H1 (cell line): ENCODE results near the gene LYPD6B.

Experiments used
- BACH1 ChIP-seq: IDR thresholded peaks from 2 replicates; pipeline ENCODE4 v1.6.1; 2012; ENCODE audit warnings: low read length, improper control_type of control experiment
- CTCF ChIP-seq, 3 experiments: IDR thresholded peaks; 1 replicate in 2 of 3; 2 replicates in 1 of 3; pipeline versions ENCODE4 v1.5.1 to v1.6.1; 2011; ENCODE audit warnings: low read length in 3 of 3, mild to moderate bottlenecking in 3 of 3, inconsistent platforms in 2 of 3, low read depth in 1 of 3, moderate library complexity in 1 of 3; ENCODE audit not compliant: insufficient read depth in 1 of 3; ENCODE audit errors: control extremely low read depth in 1 of 3
- EP300 ChIP-seq, 2 experiments: IDR thresholded peaks; 1 replicate in 1 of 2; 2 replicates in 1 of 2; pipeline ENCODE4 v1.6.1; 2011 to 2012; ENCODE audit warnings: low read depth in 2 of 2, low read length in 2 of 2, mild to moderate bottlenecking in 2 of 2, borderline replicate concordance in 1 of 2, inconsistent platforms in 1 of 2, moderate library complexity in 1 of 2
- GABPA ChIP-seq: IDR thresholded peaks from 2 replicates; pipeline ENCODE4 v1.6.1; 2011; ENCODE audit warnings: mild to moderate bottlenecking, low read length, moderate library complexity, borderline replicate concordance; ENCODE audit not compliant: insufficient read depth
- KDM1A ChIP-seq: fragments of 200-600, 300-600 bp; sonication (generic); IDR thresholded peaks from 2 replicates; pipeline ENCODE4 v1.7.1; 2016; ENCODE audit warnings: mild to moderate bottlenecking, low read length, borderline replicate concordance
- POLR2A ChIP-seq, 2 experiments: IDR thresholded peaks; 1 replicate in 1 of 2; 2 replicates in 1 of 2; pipeline ENCODE4 v1.6.1; 2011; ENCODE audit warnings: low read depth in 2 of 2, low read length in 2 of 2, mild to moderate bottlenecking in 2 of 2; ENCODE audit errors: control extremely low read depth in 1 of 2
- POLR2AphosphoS5 ChIP-seq: IDR thresholded peaks from 2 replicates; pipeline ENCODE4 v1.6.1; 2011; ENCODE audit warnings: low read depth, low read length
- SRF ChIP-seq: IDR thresholded peaks from 2 replicates; pipeline ENCODE4 v1.6.1; 2011; ENCODE audit warnings: mild to moderate bottlenecking, low read depth, low read length, moderate library complexity

DNA sequence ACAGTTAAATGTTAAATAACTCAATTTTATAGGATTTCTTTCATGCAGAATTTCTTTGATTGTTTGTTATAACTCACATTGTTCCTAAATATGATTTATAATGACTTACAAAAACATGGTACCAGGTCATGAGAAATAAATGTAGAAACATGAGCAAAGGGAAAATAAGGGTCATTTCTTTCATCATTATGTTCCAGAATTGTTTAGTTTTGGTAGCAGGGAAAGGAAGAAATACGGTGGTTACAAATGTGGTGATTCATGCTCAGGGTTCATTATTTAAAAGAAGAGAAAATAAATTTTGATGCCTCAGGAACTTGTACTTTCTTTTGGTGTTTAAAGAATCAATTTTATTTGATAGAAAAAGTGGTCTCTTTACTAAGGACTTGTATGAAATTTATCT lies 4.4 kb downstream of the LYPD6B start:
- TF ChIP-seq SRF (no peak), POLR2A (IDR thresholded peaks at IDR 0.05; ENCODE audit: control extremely low read depth in 1 of 2, low read depth in 2 of 2, low read length in 2 of 2) (no peak), POLR2AphosphoS5 (no peak), EP300 (IDR thresholded peaks at IDR 0.05; ENCODE audit: borderline replicate concordance in 1 of 2, low read depth in 2 of 2, low read length in 2 of 2) (no peak), KDM1A (no peak), CTCF (IDR thresholded peaks at IDR 0.05; ENCODE audit: control extremely low read depth in 1 of 3, insufficient read depth in 1 of 3, low read depth in 1 of 3, low read length in 3 of 3) (no peak), BACH1 (no peak), GABPA (no peak)
